NT2/D1 (cell line): Measurements from ENCODE around the gene CTIF.

ENCODE experiments used
- SUZ12 ChIP-seq: IDR thresholded peaks from 2 replicates; pipeline ENCODE4 v1.6.1; 2011; ENCODE audit not compliant: insufficient read length, insufficient read depth; ENCODE audit errors: extremely low read depth
- YY1 ChIP-seq: IDR thresholded peaks from 2 replicates; pipeline ENCODE4 v1.6.1; 2011; ENCODE audit not compliant: insufficient read length, insufficient read depth
- ZNF274 ChIP-seq: IDR thresholded peaks from 2 replicates; pipeline ENCODE4 v1.6.1; 2011; ENCODE audit warnings: mild to moderate bottlenecking, low read depth, low read length

DNA sequence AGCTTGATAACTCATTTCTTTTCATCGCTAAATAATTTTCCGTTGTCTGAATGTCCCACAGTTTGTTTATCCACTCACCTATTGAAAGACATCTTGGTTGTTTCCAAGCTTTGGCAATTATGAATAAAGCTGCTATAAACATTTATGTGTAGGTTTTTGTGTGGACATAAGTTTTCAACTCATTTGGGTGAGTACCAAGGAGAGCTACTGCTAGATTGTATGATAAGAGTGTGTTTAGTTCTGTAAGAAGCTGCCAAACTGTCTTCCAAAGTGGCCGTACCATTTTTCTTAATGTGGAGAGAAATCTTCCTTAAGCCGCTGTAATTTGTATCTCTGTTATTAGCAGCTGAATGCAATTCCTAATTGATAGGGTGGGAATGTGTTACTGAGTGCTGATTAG, 11.4 kb upstream of the CTIF start:
- TF ChIP-seq ZNF274: no peak
- no peak for TF ChIP-seq YY1
- TF ChIP-seq SUZ12: no peak
